Measurements from ENCODE around the gene RPS6KA3. TPM values are rescaled to one million over a fixed set of nuclear protein-coding genes. Genes with fewer than 3 reads are reported as not detected.
A peak's percentile ranks its signal among the peaks of the same experiment; 100 is the strongest.

The RPS6KA3 gene
- total and polyA plus RNA-seq, 9 of the 15 experiments (the other 6 are each of a cell fraction or from before 2014, with no cell fraction given) = 10.9 to 61.9 (median 37.4) TPM

- TF ChIP-seq CCNT2 (IDR thresholded peaks at IDR 0.05; ENCODE audit: borderline replicate concordance, extremely low read depth, insufficient read length, low read depth, low read length) = no peak
- no peak for TF ChIP-seq SREBF2 (CRISPR knock-in tag; IDR thresholded peaks at IDR 0.05)
- no peak for TF ChIP-seq HINFP (tag; conservative IDR thresholded peaks at IDR 0.05; ENCODE audit: low read depth)
- no peak for TF ChIP-seq HMBOX1 (IDR thresholded peaks at IDR 0.05)
- no peak for TF ChIP-seq TBP (optimal IDR thresholded peaks at IDR 0.05; ENCODE audit: low read depth, low read length)
- no peak for TF ChIP-seq ZC3H11A (IDR thresholded peaks at IDR 0.05; ENCODE audit: low read depth, low read length)
- no peak for TF ChIP-seq KAT2B (IDR thresholded peaks at IDR 0.05; ENCODE audit: low read depth, low read length)
- TF ChIP-seq MYNN (IDR thresholded peaks at IDR 0.05) = no peak
- no peak for TF ChIP-seq MYNN (CRISPR knock-in tag; IDR thresholded peaks at IDR 0.05)
- TF ChIP-seq OTX1 (CRISPR knock-in tag; IDR thresholded peaks at IDR 0.05) = no peak
- TF ChIP-seq TRIM25 (IDR thresholded peaks at IDR 0.05; ENCODE audit: borderline replicate concordance) = no peak
- no peak for TF ChIP-seq HDAC8 (tag; IDR thresholded peaks at IDR 0.05)
- TF ChIP-seq TEAD2 (tag; IDR thresholded peaks at IDR 0.05) = no peak
- 0 out of 2 replicates have a peak, but pooled peaks have one; percentile 41 for TF ChIP-seq CBFA2T3 (IDR thresholded peaks at IDR 0.05)
- no peak for TF ChIP-seq ZKSCAN8 (CRISPR knock-in tag; IDR thresholded peaks at IDR 0.05)
- no peak for TF ChIP-seq ZNF507 (tag; conservative IDR thresholded peaks at IDR 0.05)
- TF ChIP-seq ZBTB43 (CRISPR knock-in tag; IDR thresholded peaks at IDR 0.05) = no peak
- TF ChIP-seq ZNF23 (CRISPR knock-in tag; IDR thresholded peaks at IDR 0.05) = no peak
- no peak for TF ChIP-seq CBX1 (IDR thresholded peaks at IDR 0.05; ENCODE audit: low read depth)
- TF ChIP-seq L3MBTL2 (IDR thresholded peaks at IDR 0.05) = no peak
- peak; percentile 31; the same call in 1 of the 2 replicates for TF ChIP-seq TEAD4 (IDR thresholded peaks at IDR 0.05; ENCODE audit: low read length)
- no peak for TF ChIP-seq TEAD4 (CRISPR knock-in tag; IDR thresholded peaks at IDR 0.05; ENCODE audit: borderline replicate concordance)
These were observed 138.0 kb downstream of the RPS6KA3 start (continued) for GRCh38 chrX:20128670-20129069.
